Germinal center (tissue), 1 donor: ENCODE data around the gene NAPG.
"Not testable (repeated sequence)": the region's sequence is repeated elsewhere in the genome, so short reads cannot be mapped to it uniquely, and the experiment has no call there.

Experiments
- DNase-seq: peaks from one replicate; pipeline ENCODE4 v3.0.0; 2012; ENCODE audit warnings: mixed read lengths, low spot score

Gene NAPG

GRCh38 chr18:10552226-10552625 is 26.4 kb downstream of the NAPG start:
- no peak for DNase-seq

- not testable (repeated sequence) for DNase-seq
These were observed 30.4 kb downstream of the NAPG start for GRCh38 chr18:10556251-10556650.

DNA sequence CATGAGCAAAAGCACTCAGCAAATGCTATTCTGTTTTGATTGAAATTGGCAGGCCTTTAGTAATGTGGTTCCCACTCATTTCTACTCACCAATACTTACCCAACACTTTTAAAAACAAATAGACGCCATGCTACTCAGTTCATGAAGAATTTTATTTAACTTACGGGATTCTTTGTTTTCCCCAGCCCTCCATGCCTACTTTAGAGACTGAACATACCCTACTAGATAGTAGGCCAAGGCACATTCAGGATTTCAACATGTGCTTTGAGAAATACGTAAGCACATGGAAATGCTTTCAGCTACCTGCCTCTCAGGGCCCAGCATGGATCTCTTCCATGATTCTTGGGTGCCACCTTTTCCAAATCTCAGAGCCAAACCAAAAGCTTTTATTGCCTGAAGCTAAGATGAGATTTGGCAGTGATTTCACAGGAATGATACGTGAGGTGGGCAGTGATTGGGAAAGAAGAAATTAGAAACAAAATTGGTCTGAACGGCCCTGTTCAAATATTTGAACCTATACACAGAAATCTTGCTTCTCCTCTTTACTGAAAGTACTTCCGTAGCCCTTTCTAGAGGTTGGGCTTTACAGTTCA is 31.4 kb downstream of the NAPG start:
- DNase-seq = no peak

DNA sequence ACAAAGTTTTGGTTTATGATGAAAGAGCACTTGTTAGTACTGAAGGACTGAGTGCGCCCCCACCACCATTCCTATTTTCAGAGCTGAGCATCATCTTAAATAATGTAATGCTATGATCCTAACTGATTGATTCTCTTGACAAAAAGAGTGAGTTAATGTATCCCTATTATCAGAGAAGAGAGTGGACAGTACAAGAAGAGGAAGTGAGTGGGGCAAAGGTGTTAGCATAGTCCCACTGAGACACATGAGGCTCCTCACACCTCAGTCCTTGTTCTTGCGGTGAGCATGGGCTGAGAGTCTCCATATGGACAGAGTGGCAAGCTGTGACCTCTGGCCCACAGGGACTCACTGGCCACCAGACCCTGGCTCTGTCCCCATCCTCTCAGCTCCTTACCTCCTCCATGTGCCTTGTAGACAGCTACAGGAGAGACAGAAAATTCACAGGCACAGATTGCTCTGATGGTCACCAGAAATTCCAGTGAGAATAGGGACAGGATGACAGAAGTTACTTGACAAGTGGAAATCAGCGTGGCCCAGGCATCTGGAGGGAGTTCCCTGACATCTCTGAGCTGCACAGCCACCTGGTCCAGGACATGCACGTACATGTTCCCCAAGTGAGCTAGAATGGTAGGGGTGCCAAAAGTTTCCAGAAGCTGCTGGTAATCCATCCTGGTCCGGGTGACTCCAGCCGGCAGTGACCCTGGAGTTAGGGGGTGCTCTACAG is 32.6 kb downstream of the NAPG start:
- DNase-seq = no peak

DNA sequence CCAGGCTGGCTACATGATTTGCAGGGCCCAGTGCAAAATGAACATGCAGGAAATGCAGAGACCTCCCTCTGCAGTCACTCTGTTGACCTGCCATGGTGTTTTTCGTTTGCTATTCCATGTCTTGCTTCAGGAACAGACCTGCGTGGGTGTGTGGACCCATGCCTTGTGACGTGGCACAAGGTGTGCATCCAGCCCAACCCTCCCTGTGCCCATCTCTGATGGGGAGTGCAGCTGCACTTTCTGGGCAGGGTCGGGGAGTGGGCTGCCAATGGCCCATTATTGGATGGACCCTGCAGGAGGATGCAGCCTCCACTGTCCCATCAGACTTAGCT is 33.1 kb downstream of the NAPG start:
- no peak for DNase-seq

DNA sequence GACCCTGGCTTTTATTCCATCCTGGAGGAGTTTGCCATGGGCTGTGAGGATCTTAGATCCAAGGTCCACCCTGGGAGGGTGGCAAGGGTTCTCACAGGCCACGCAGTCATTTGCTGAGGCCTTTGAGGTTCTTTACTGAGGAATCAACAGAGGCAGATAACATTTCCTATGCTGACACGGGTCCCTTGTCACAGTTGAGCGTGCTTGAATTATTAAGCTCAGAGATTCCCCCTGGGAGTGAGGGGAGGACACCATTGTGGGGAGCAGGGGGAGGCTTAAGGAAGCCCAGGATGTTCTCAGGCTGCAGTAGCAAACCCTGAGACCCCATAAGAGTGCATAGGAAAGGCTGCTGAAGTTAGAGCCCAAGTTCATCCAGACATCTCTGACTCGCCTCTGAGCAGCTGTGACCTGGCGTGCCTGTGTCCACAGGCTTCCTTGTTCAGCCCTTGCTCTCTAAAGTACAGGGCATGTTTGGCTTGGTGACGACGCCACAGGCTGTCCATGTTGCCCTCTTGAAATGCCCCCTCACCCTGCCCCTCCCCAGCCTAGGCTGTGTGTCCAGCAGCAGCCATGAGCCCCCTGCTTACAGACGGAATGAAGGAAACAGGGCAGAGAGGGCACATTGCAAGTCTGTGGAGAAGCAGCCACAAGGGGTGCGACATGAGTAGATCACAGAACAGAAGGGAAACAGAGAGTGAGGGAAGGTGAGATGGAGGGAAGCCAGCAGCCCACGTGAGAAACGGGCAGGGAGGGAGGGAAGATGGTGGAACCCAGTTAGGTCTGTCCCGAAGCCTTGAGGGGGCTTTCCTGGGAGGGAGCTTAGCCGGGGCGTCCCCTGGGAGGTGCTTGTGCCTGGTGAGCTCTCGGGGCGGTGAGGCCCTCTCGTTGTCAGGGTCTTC is 34.0 kb downstream of the NAPG start:
- peak; percentile 36 for DNase-seq

DNA sequence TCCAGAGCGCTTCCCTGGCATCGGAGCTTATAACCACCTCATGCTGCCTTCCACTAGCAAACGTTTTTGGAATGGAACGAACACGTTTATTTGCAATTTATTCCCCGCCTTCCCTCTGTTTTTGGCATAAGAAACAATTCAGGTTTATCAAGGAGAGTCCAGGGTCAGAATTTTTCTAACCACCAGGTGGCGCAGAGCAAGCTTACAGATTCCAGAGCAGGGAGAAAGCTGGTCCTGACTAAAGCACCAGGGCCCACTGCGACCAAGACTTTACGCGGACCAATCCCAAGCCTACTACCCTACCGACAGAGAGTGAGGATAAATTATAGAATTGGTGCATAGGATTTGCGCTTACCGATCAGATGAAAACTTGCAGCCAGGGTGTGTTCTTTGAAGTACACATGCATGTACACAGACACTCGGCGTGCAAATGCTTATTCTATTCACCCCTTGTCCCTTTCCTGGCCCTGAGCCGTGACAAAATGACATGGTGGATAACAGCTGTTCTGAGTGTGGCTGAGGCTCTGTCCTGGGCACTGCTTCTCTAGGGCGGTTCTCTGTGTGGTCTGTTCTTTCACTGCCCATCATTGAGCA is 34.7 kb downstream of the NAPG start:
- DNase-seq = peak; percentile 70

DNA sequence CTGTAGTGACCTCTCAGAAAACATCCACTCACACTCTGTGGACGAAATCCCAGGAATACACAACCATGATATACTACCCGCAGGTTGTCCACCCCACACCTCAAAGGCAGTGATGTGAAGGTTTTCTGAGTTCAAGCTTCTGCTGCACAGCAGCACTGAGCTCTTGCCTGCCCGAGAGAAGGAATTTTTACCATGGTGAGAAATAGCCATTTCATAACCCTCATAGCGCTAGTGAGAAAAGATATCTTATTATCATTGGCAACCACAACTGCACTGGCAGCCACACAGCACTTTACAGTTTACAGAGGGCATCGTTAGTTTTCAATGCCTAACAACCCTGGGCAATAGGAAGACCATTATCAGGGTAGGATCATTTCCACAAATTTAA is 36.9 kb downstream of the NAPG start:
- no peak for DNase-seq

DNA sequence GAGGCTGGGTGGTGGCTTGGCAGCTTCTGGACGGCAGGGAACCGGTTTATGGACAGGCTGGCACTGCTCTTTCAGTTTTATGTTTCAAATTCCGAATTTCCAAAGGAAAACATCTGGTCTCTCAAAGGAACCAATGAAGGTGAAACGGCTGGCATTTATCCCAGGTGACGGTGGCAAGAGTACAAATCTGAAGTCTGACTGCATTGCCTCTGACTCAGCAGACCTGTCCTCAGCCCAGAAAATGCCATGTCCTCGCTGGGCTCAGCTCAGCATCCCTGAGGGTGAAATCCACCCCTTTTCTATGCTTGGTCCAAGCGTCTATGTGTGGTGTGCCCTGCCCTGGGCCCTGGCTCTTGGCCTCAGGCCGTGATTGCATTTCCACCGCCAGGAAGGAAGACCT is 38.1 kb downstream of the NAPG start:
- DNase-seq = no peak

GRCh38 chr18:10564975-10565773 is 39.3 kb downstream of the NAPG start:
- no peak for DNase-seq

DNA sequence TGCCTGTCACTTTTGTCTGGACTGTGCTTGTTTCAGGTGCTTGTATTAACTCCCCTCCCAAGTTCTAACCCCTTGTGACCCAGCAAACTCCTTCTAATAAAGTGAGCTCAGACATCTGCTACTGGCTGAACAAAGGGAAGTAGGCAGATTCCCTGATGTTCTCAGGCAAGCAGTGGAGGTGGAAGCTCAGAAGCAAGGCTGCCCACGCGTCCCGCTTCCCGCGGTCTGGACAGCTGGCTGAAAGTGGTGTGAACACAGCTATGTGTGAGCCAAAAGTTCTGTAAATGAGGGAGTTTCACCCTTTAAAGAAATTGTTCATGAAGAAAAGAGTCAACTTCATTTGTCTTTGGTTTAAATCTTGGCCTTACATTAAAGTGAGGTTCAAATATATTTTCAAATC is 40.0 kb downstream of the NAPG start:
- DNase-seq = no peak

DNA sequence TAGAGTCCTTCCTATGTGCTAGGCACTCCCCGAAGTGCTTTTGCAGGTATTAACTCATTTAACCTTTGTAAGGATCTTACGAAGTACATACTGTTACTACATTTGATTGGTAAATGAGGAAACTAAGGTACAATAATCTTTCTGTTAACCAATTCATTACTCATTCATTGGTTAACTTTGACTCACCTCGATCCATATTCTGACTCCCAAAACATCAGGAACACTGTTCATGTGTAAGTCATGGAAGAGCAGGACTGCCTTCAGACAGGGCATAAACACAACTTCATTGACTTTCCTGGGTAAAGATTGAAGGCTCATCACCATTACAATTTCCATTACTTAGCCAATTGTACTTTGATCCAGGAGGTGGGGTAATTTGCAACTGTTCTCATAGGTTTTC is 40.6 kb downstream of the NAPG start:
- DNase-seq = no peak

DNA sequence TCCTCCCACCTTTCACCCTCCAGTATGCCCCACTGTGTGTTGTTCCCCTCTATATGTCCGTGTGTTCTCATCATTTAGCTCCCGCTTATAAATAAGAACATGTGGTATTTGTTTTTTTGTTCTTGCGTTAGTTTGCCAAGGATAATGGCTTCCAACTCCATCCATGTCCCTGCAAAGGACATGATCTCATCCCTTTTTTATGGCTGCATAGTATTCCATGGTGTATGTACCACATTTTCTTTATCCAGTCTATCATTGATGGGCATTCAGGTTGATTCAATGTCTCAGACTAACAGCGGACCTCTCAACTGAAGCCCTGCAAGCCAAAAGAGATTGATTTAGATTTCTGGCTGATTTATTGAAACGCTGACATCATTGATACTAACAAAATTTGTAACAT is 44.1 kb downstream of the NAPG start:
- DNase-seq = not testable (repeated sequence)

DNA sequence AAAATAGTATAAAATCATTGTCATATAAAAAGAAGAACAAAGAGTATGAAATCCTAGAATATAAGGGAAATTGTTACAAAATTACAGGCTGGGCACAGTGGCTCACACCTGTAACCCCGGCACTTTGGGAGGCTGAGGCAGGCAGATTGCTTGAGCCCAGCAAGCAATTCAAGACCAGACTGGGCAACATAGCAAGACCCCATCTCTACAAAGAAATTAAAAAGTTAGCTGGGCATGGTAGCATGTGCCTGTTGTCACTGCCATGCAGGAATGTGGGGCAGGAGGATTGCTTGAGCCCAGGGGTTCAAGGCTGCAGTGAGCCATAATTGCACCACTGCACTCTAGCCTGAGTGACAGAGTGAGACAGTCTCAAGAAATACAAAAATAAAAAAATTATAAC is 44.8 kb downstream of the NAPG start:
- no peak for DNase-seq

GRCh38 chr18:10571537-10571936 is 45.7 kb downstream of the NAPG start:
- DNase-seq = no peak

- not testable (repeated sequence) for DNase-seq
These were observed 47.4 kb downstream of the NAPG start for GRCh38 chr18:10573261-10573660.

DNA sequence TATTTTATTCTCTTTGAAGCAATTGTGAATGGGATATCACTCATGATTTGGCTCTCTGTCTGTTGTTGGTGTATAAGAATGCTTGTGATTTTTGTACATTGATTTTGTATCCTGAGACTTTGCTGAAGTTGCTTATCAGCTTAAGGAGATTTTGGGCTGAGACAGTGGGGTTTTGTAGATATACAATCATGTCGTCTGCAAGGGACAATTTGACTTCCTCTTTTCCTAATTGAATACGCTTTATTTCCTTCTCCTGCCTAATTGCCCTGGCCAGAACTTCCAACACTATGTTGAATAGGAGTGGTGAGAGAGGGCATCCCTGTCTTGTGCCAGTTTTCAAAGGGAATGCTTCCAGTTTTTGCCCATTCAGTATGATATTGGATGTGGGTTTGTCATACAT is 48.6 kb downstream of the NAPG start:
- not testable (repeated sequence) for DNase-seq

- not testable (repeated sequence) for DNase-seq
These were observed 52.2 kb downstream of the NAPG start for GRCh38 chr18:10577842-10578572.

GRCh38 chr18:10578573-10578899 is 52.7 kb downstream of the NAPG start:
- not testable (repeated sequence) for DNase-seq

GRCh38 chr18:10579079-10579867 is 53.4 kb downstream of the NAPG start:
- no peak for DNase-seq

DNA sequence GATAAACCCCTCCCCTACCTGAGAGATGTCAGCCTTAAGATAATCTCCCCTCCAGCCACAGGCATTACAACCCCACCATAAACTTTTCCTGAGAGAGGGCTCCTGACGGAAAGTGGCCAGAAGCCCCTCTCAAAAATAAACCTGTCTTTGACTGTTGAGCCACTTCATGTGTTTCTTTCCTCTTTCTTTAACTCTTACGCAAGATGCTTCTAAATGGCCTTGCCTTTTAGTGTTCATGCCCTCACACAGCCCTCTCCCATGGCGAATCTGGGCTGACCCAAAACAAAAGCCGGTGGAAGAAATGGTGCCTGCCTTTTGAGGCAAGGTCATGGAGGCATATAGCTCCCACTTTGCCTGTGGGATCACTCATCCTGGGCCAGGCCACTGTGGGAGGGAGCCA is 54.4 kb downstream of the NAPG start:
- DNase-seq = no peak
